IMR-90 (cell line): ENCODE data around the gene LMBR1L.

Experiments
- BHLHE40 ChIP-seq: fragments of 150-350 bp; IDR thresholded peaks from 2 replicates; pipeline ENCODE4 v1.6.1; 2016; ENCODE audit warnings: mild to moderate bottlenecking, low read depth, low read length
- CHD1 ChIP-seq: IDR thresholded peaks from 2 replicates; pipeline ENCODE4 v1.6.1; 2012; ENCODE audit warnings: low read depth, low read length, improper control_type of control experiment
- CTCF ChIP-seq: conservative IDR thresholded peaks from 2 replicates; pipeline ENCODE4 v1.5.1; 2012; ENCODE audit warnings: mild to moderate bottlenecking, low read depth, low read length, improper control_type of control experiment
- MAZ ChIP-seq: IDR thresholded peaks from 2 replicates; pipeline ENCODE4 v1.6.1; 2012; ENCODE audit warnings: low read depth, mild to moderate bottlenecking, low read length, improper control_type of control experiment, moderate library complexity, borderline replicate concordance
- NFE2L2 ChIP-seq: fragments of 150-350 bp; IDR thresholded peaks from 2 replicates; pipeline ENCODE4 v1.6.1; 2016; ENCODE audit warnings: low read depth, mild to moderate bottlenecking, low read length
- POLR2A ChIP-seq: IDR thresholded peaks from 2 replicates; pipeline ENCODE4 v1.6.1; 2012; ENCODE audit warnings: mild to moderate bottlenecking, low read depth, low read length
- RAD21 ChIP-seq: IDR thresholded peaks from 2 replicates; pipeline ENCODE4 v1.6.1; 2012; ENCODE audit warnings: low read length, improper control_type of control experiment
- RCOR1 ChIP-seq: IDR thresholded peaks from 2 replicates; pipeline ENCODE4 v1.6.1; 2012; ENCODE audit warnings: mild to moderate bottlenecking, low read length, improper control_type of control experiment; ENCODE audit not compliant: insufficient replicate concordance
- SMC3 ChIP-seq: fragments of 150-350 bp; IDR thresholded peaks from 2 replicates; pipeline ENCODE4 v1.6.1; 2016; ENCODE audit warnings: low read depth, mild to moderate bottlenecking, antibody characterized with exemption, low read length, moderate library complexity
- USF2 ChIP-seq: fragments of 150-350 bp; IDR thresholded peaks from 2 replicates; pipeline ENCODE4 v1.6.1; 2017; ENCODE audit warnings: mild to moderate bottlenecking, antibody characterized with exemption, low read length, low read depth

GRCh38 chr12:49092816-49093406 lies 17.7 kb downstream of the LMBR1L start:
- TF ChIP-seq CTCF (no peak), CHD1 (no peak), POLR2A (no peak), USF2 (no peak), SMC3 (no peak), BHLHE40 (no peak), RAD21 (no peak), RCOR1 (no peak), NFE2L2 (no peak), MAZ (no peak)
